B cell (primary cell): ENCODE measurements around the gene AQP10. TPM values are rescaled to one million over a fixed set of nuclear protein-coding genes. Genes with fewer than 3 reads are reported as not detected.

Source experiments
- ATAC-seq: fragments of 200-7000 bp; cut with Tn5 transposase; one replicate; pipeline ENCODE4 v1.10.0; 2021; ENCODE audit warnings: low read depth, mild to moderate bottlenecking, moderate number of reproducible peaks, moderate library complexity
- CTCF ChIA-PET: fragments of 350-600 bp; sonication (Branson Sonifier 250); formaldehyde crosslinking; loops from one replicate; lab custom pipeline; 2021; ENCODE audit warnings: antibody characterized with exemption, inconsistent platforms; lab: Charles Lee
- POLR2A ChIA-PET: fragments of 350-600 bp; sonication (Branson Sonifier 250); formaldehyde crosslinking; loops from one replicate; lab custom pipeline; 2021; ENCODE audit warnings: antibody characterized with exemption; lab: Charles Lee
- DNase-seq: peaks from one replicate; pipeline ENCODE4 v3.0.0; 2013
- H2AFZ ChIP-seq: 2 replicates; pipeline ENCODE4 v1.6.1; 2012; ENCODE audit warnings: mild to moderate bottlenecking, low read depth, low read length; ENCODE audit not compliant: insufficient read depth, poor library complexity, severe bottlenecking
- H3K27ac ChIP-seq, 2 donors: 1 replicate in 1 of 2; 2 replicates in 1 of 2; pipeline ENCODE4 v1.5.1; 2012 to 2013; ENCODE audit warnings: low read length in 2 of 2, mild to moderate bottlenecking in 2 of 2, moderate library complexity in 1 of 2
- H3K27me3 ChIP-seq, 4 experiments: fragments of 200-600 bp in 1 of 4; sonication (generic) in 1 of 4; replicated peaks in 1 of 4; 1 replicate in 2 of 4; 2 replicates in 2 of 4; pipeline versions ENCODE4 v1.6.1 to v1.7.0; 2013 to 2016; ENCODE audit warnings: low read length in 3 of 4, mild to moderate bottlenecking in 2 of 4, mixed read lengths in 1 of 4, moderate library complexity in 1 of 4; ENCODE audit not compliant: insufficient read depth in 4 of 4, control insufficient read depth in 3 of 4; ENCODE audit errors: control extremely low read depth in 1 of 4
- H3K36me3 ChIP-seq, 2 experiments: replicated peaks in 1 of 2; 1 replicate in 1 of 2; 2 replicates in 1 of 2; pipeline versions ENCODE4 v1.6.1 to v1.7.1; 2013; ENCODE audit warnings: low read length in 1 of 2; ENCODE audit not compliant: insufficient read depth in 2 of 2, control insufficient read depth in 1 of 2; ENCODE audit errors: control extremely low read depth in 1 of 2, extremely low read depth in 1 of 2
- H3K4me1 ChIP-seq, 2 donors: fragments of 200-600 bp in 1 of 2; sonication (generic) in 1 of 2; 1 replicate in 1 of 2; 2 replicates in 1 of 2; pipeline versions ENCODE4 v1.5.1 to v1.6.1; 2013 to 2017; ENCODE audit warnings: low read length in 2 of 2; ENCODE audit not compliant: control insufficient read depth in 2 of 2, insufficient read depth in 2 of 2
- H3K4me2 ChIP-seq: replicated peaks from 2 replicates; pipeline ENCODE3; 2012; ENCODE audit warnings: mild to moderate bottlenecking, low read depth, low read length; ENCODE audit not compliant: poor library complexity, severe bottlenecking
- H3K4me3 ChIP-seq, 5 experiments: fragments of 200-600 bp in 1 of 5; sonication (generic) in 1 of 5; 1 replicate in 3 of 5; 2 replicates in 2 of 5; pipeline versions ENCODE4 v1.5.1 to v1.7.0; 2011 to 2016; ENCODE audit warnings: low read length in 4 of 5, mild to moderate bottlenecking in 4 of 5, low read depth in 2 of 5, control low read depth in 1 of 5, moderate library complexity in 1 of 5; ENCODE audit not compliant: insufficient read depth in 1 of 5; ENCODE audit errors: control extremely low read depth in 1 of 5, extremely low read depth in 1 of 5
- H3K79me2 ChIP-seq: fragments of 200-600 bp; sonication (generic); one replicate; pipeline ENCODE4 v1.6.0; 2016; ENCODE audit warnings: low read length; ENCODE audit not compliant: control insufficient read depth, insufficient read depth
- H3K9ac ChIP-seq: fragments of 200-600 bp; sonication (generic); 2 replicates; pipeline ENCODE4 v1.6.1; 2017; ENCODE audit warnings: mild to moderate bottlenecking, low read length, moderate library complexity
- H3K9me3 ChIP-seq, 3 donors: one replicate each; pipeline versions ENCODE4 v1.6.1 to v1.7.1; 2013; ENCODE audit warnings: low read length in 2 of 3; ENCODE audit not compliant: control insufficient read depth in 2 of 3, insufficient read depth in 1 of 3; ENCODE audit errors: control extremely low read depth in 1 of 3
- H4K20me1 ChIP-seq: 2 replicates; pipeline ENCODE4 v1.6.0; 2012; ENCODE audit warnings: mild to moderate bottlenecking, low read length; ENCODE audit not compliant: insufficient read depth, control insufficient read depth, poor library complexity, severe bottlenecking
- H3K27ac Mint-ChIP-seq: one replicate; pipeline ENCODE4 v1.8.0; 2021; ENCODE audit warnings: mixed read lengths
- H3K27me3 Mint-ChIP-seq: one replicate; pipeline ENCODE4 v1.8.0; 2021; ENCODE audit warnings: mixed read lengths
- H3K4me1 Mint-ChIP-seq: one replicate; pipeline ENCODE4 v1.8.0; 2021; ENCODE audit warnings: mixed read lengths
- H3K4me3 Mint-ChIP-seq: one replicate; pipeline ENCODE4 v1.8.0; 2021; ENCODE audit warnings: mixed read lengths
- H3K9me3 Mint-ChIP-seq: one replicate; pipeline ENCODE4 v1.8.0; 2022; ENCODE audit warnings: mixed read lengths; ENCODE audit not compliant: insufficient read depth
- CTCF ChIP-seq: fragments of 200-600 bp; IDR thresholded peaks from one replicate; pipeline ENCODE4 v1.8.0; 2022; ENCODE audit warnings: antibody characterized with exemption, mild to moderate bottlenecking
- EZH2 ChIP-seq: IDR thresholded peaks from 2 replicates; pipeline ENCODE4 v1.6.1; 2012; ENCODE audit warnings: borderline replicate concordance, low read depth, mild to moderate bottlenecking, moderate library complexity, low read length; ENCODE audit not compliant: insufficient read depth, poor library complexity, severe bottlenecking
- WGBS: methylation state at CpG from one replicate; pipeline ENCODE4 v1.1.5; 2013; ENCODE audit warnings: missing lambda C conversion rate; ENCODE audit not compliant: insufficient coverage; 5-methylcytosine and 5-hydroxymethylcytosine counted together
- intact Hi-C: fragments of 100-400 bp; cut with micrococcal nuclease; formaldehyde crosslinking; loops from one replicate; pipeline ENCODE4 v1.10.0; 2022
- polyA plus RNA-seq: library from polyadenylated mRNA; depleted of rRNA; stranded (reverse); fragments of >200 nt; gene quantifications from 2 replicates; pipeline ENCODE4 v1.2.3, GENCODE V29; 2012
- total RNA-seq, 2 donors: library from RNA; stranded (reverse); fragments of 120-200 nt in 1 of 2; gene quantifications; 1 replicate in 1 of 2; 2 replicates in 1 of 2; pipeline versions ENCODE4 v1.2.3 to v1.2.4, GENCODE V29; 2013 to 2022

AQP10 gene
- total and polyA plus RNA-seq, 2 donors (not counting 1 experiment from before 2014, with no cell fraction given) = 0.06 TPM; not detected in 1

- Mint-ChIP-seq H3K4me1 (peaks cover 6% of the 10 kb centered on the region), H3K4me3 (no peak overlapping the region), H3K27me3 (no peaks in the 10 kb centered on the region), H3K9me3 (no peaks in the 10 kb centered on the region), H3K27ac (no peak overlapping the region)
- Histone ChIP-seq H3K36me3 (peaks cover 0 to 88% of the 10 kb centered on the region in 2 experiments), H3K4me1 (peaks cover 0 to 4% of the 10 kb centered on the region in 2 donors), H2AFZ (no peak overlapping the region), H3K9ac (no peak overlapping the region), H3K9me3 (no peaks in the 10 kb centered on the region), H3K4me2 (no peak overlapping the region), H3K27ac (no peak overlapping the region), H4K20me1 (no peaks in the 10 kb centered on the region), H3K4me3 (no peak overlapping the region), H3K27me3 (no peaks in the 10 kb centered on the region), H3K79me2 (no peaks in the 10 kb centered on the region)
- POLR2A ChIA-PET = no interaction called here
- CTCF ChIA-PET = interaction anchor here (0.9 to 1.8 kb wide), 3 partner anchors 10 to 18 kb away, joined by 3 to 5 read pairs (median 4); no protein-coding TSS in a partner anchor
- TF ChIP-seq CTCF = no peak
- TF ChIP-seq EZH2 = no peak
- intact Hi-C loops = no loop called here
- no peak for DNase-seq
- 98% methylated on average over 7 of the region's 7 CpGs for WGBS
- no peak for ATAC-seq
Measured at GRCh38 chr1:154342132-154342531, 21.2 kb downstream of the AQP10 start.

- Mint-ChIP-seq H3K4me3 (no peak overlapping the region), H3K4me1 (peaks cover 6% of the 10 kb centered on the region), H3K27ac (no peak overlapping the region), H3K9me3 (no peaks in the 10 kb centered on the region), H3K27me3 (no peaks in the 10 kb centered on the region)
- intact Hi-C loops = no loop called here
- no peak overlapping the region for H2AFZ ChIP-seq
- 60% methylated on average over 17 of the region's 21 CpGs for WGBS
- peaks cover 0 to 4% of the 10 kb centered on the region in 2 donors for H3K4me1 ChIP-seq
- H3K4me3 ChIP-seq = no peak overlapping the region
- H3K27ac ChIP-seq = no peak overlapping the region
- DNase-seq (no peak), ATAC-seq (no peak)
- ChIA-PET CTCF (interaction anchor here (0.9 to 2.0 kb wide), 3 partner anchors 8 to 19 kb away, joined by 3 to 17 read pairs (median 4); no protein-coding TSS in a partner anchor), POLR2A (no interaction called here)
- H4K20me1 ChIP-seq = no peaks in the 10 kb centered on the region
- no peak overlapping the region for H3K4me2 ChIP-seq
- H3K79me2 ChIP-seq = no peaks in the 10 kb centered on the region
- no peaks in the 10 kb centered on the region for H3K9me3 ChIP-seq
- no peak overlapping the region for H3K9ac ChIP-seq
- H3K27me3 ChIP-seq = no peaks in the 10 kb centered on the region
- H3K36me3 ChIP-seq = peaks cover 0 to 82% of the 10 kb centered on the region in 2 experiments
- TF ChIP-seq EZH2 (no peak), CTCF (no peak)
Measured at GRCh38 chr1:154342836-154343472, 22.1 kb downstream of the AQP10 start.
